IPS-11a (cell line): Measurements from ENCODE around the gene NUDCD3.
"Not testable (repeated sequence)": the region's sequence is repeated elsewhere in the genome, so short reads cannot be mapped to it uniquely, and the experiment has no call there.

ENCODE experiments used
- H3K4me3 ChIP-seq: one replicate; pipeline ENCODE4 v1.5.1; 2013; ENCODE audit warnings: low read depth, low read length, control low read depth

The NUDCD3 gene

GRCh38 chr7:44449584-44449928 is 40.9 kb downstream of the NUDCD3 start:
- no peak overlapping the region for H3K4me3 ChIP-seq

GRCh38 chr7:44448922-44449583 is 41.4 kb downstream of the NUDCD3 start:
- H3K4me3 ChIP-seq, result no peak overlapping the region

- no peak overlapping the region for H3K4me3 ChIP-seq
Measured at GRCh38 chr7:44447874-44448425, 42.5 kb downstream of the NUDCD3 start.

- no peak overlapping the region for H3K4me3 ChIP-seq
Measured at GRCh38 chr7:44445986-44446671, 44.3 kb downstream of the NUDCD3 start.

- H3K4me3 ChIP-seq, result no peak overlapping the region
Measured at GRCh38 chr7:44441079-44441478, 49.4 kb downstream of the NUDCD3 start.

GRCh38 chr7:44440577-44441078 is 49.8 kb downstream of the NUDCD3 start:
- H3K4me3 ChIP-seq, result no peak overlapping the region

- no peak overlapping the region for H3K4me3 ChIP-seq
Measured at GRCh38 chr7:44439926-44440325, 50.5 kb downstream of the NUDCD3 start.

- H3K4me3 ChIP-seq, result no peak overlapping the region
Measured at GRCh38 chr7:44438816-44439215, 51.6 kb downstream of the NUDCD3 start.

GRCh38 chr7:44434201-44434600 is 56.3 kb downstream of the NUDCD3 start:
- H3K4me3 ChIP-seq, result no peak overlapping the region

GRCh38 chr7:44433255-44434022 is 57.0 kb downstream of the NUDCD3 start:
- H3K4me3 ChIP-seq, result no peak overlapping the region

- no peak overlapping the region for H3K4me3 ChIP-seq
Measured at GRCh38 chr7:44432381-44432977, 58.0 kb downstream of the NUDCD3 start.

GRCh38 chr7:44431091-44431608 is 59.3 kb downstream of the NUDCD3 start:
- H3K4me3 ChIP-seq, result no peak overlapping the region

GRCh38 chr7:44430054-44430453 is 60.4 kb downstream of the NUDCD3 start:
- no peak overlapping the region for H3K4me3 ChIP-seq

GRCh38 chr7:44424762-44425161 is 65.7 kb downstream of the NUDCD3 start:
- not testable (repeated sequence) for H3K4me3 ChIP-seq

GRCh38 chr7:44416941-44417340 is 73.5 kb downstream of the NUDCD3 start:
- H3K4me3 ChIP-seq, result no peak overlapping the region

- H3K4me3 ChIP-seq, result no peak overlapping the region
Measured at GRCh38 chr7:44415510-44415909, 74.9 kb downstream of the NUDCD3 start.

GRCh38 chr7:44415047-44415446 is 75.4 kb downstream of the NUDCD3 start:
- no peak overlapping the region for H3K4me3 ChIP-seq

- no peak overlapping the region for H3K4me3 ChIP-seq
Measured at GRCh38 chr7:44411306-44411705, 79.2 kb downstream of the NUDCD3 start.

- no peak overlapping the region for H3K4me3 ChIP-seq
Measured at GRCh38 chr7:44408596-44408995, 81.9 kb downstream of the NUDCD3 start.

- no peak overlapping the region for H3K4me3 ChIP-seq
Measured at GRCh38 chr7:44403775-44404174, 86.7 kb downstream of the NUDCD3 start.
